Fibroblast of lung (primary cell): Measurements from ENCODE around the gene KMT2D. TPM values are rescaled to one million over a fixed set of nuclear protein-coding genes. Genes with fewer than 3 reads are reported as not detected.

ENCODE experiments used
- DNase-seq, 2 donors: peaks; one replicate each; pipeline versions ENCODE4 v3.0.0 to v3.0.0-alpha.2; 2010; ENCODE audit warnings: low read depth in 2 of 2
- H2AFZ ChIP-seq: 2 replicates; pipeline ENCODE4 v1.5.1; 2012; ENCODE audit warnings: low read length, control low read depth, inconsistent platforms
- H3K27ac ChIP-seq: 2 replicates; pipeline ENCODE4 v1.5.1; 2011; ENCODE audit warnings: low read length, control low read depth; ENCODE audit not compliant: insufficient read depth
- H3K27me3 ChIP-seq: 2 replicates; pipeline ENCODE4 v1.5.1; 2011; ENCODE audit warnings: mild to moderate bottlenecking, low read length; ENCODE audit not compliant: control insufficient read depth, insufficient read depth
- H3K36me3 ChIP-seq: 2 replicates; pipeline ENCODE4 v1.5.1; 2011; ENCODE audit warnings: low read length; ENCODE audit not compliant: control insufficient read depth, insufficient read depth
- H3K4me1 ChIP-seq: 2 replicates; pipeline ENCODE4 v1.5.1; 2011; ENCODE audit warnings: low read length; ENCODE audit not compliant: control insufficient read depth, insufficient read depth; ENCODE audit errors: extremely low read depth
- H3K4me2 ChIP-seq: 2 replicates; pipeline ENCODE4 v1.5.1; 2011; ENCODE audit warnings: low read length, control low read depth; ENCODE audit not compliant: insufficient read depth; ENCODE audit errors: extremely low read depth
- H3K4me3 ChIP-seq, 4 experiments: fragments of 200-600 bp in 1 of 4; sonication (generic) in 1 of 4; replicated peaks in 1 of 4; 2 replicates each; pipeline ENCODE4 v1.5.1; 2011 to 2016; ENCODE audit warnings: low read length in 4 of 4, low read depth in 3 of 4, mild to moderate bottlenecking in 3 of 4, control low read depth in 2 of 4, inconsistent platforms in 1 of 4, mixed read lengths in 1 of 4; ENCODE audit not compliant: insufficient read depth in 1 of 4; ENCODE audit errors: control extremely low read depth in 1 of 4
- H3K79me2 ChIP-seq: 2 replicates; pipeline ENCODE4 v1.5.1; 2012; ENCODE audit warnings: mild to moderate bottlenecking, low read length, inconsistent platforms; ENCODE audit not compliant: control insufficient read depth, insufficient read depth
- H3K9ac ChIP-seq: 2 replicates; pipeline ENCODE4 v1.5.1; 2011; ENCODE audit warnings: mild to moderate bottlenecking, low read length, control low read depth; ENCODE audit not compliant: insufficient read depth
- H3K9me3 ChIP-seq: 2 replicates; pipeline ENCODE4 v1.5.1; 2012; ENCODE audit warnings: low read depth, low read length; ENCODE audit not compliant: control insufficient read depth, insufficient read depth
- H4K20me1 ChIP-seq: 2 replicates; pipeline ENCODE4 v1.5.1; 2011; ENCODE audit warnings: low read length; ENCODE audit not compliant: control insufficient read depth, insufficient read depth; ENCODE audit errors: extremely low read depth
- EZH2 ChIP-seq: IDR thresholded peaks from 2 replicates; pipeline ENCODE4 v1.5.1; 2012; ENCODE audit warnings: low read length, control low read depth, mild to moderate bottlenecking; ENCODE audit errors: missing control alignments
- polyA plus RNA-seq, 2 donors: library from polyadenylated mRNA; depleted of rRNA in 1 of 2; stranded (reverse) in 1 of 2; unstranded in 1 of 2; fragments of >200 nt; gene quantifications; 2 replicates each; pipeline ENCODE4 v1.2.1, GENCODE V29; 2011 to 2012; ENCODE audit warnings: missing spikeins in 1 of 2
- total RNA-seq: library from RNA; depleted of rRNA; stranded (reverse); fragments of >200 nt; gene quantifications from 2 replicates; pipeline ENCODE4 v1.2.1, GENCODE V29; 2014
- TF ChIP-seq, protein P1 (sequence below), 2 donors: IDR thresholded peaks in 1 of 2; conservative IDR thresholded peaks in 1 of 2; 1 replicate in 1 of 2; 2 replicates in 1 of 2; pipeline ENCODE4 v1.5.1; 2011 to 2012; ENCODE audit warnings: low read length in 2 of 2, control low read depth in 1 of 2, inconsistent platforms in 1 of 2, low read depth in 1 of 2, mild to moderate bottlenecking in 1 of 2

KMT2D gene
- total and polyA plus RNA-seq, 2 donors (not counting 1 experiment from before 2014, with no cell fraction given): 7.3 to 33.0 TPM

- Histone ChIP-seq H3K36me3 (peaks cover 69% of the 10 kb centered on the region), H4K20me1 (no peaks in the 10 kb centered on the region), H3K9me3 (no peaks in the 10 kb centered on the region), H3K4me2 (no peak overlapping the region), H3K4me3 (no peak overlapping the region), H3K27me3 (no peaks in the 10 kb centered on the region), H2AFZ (no peak overlapping the region), H3K27ac (no peak overlapping the region), H3K4me1 (no peaks in the 10 kb centered on the region), H3K9ac (no peak overlapping the region), H3K79me2 (no peaks in the 10 kb centered on the region)
- TF ChIP-seq, protein P1, sequence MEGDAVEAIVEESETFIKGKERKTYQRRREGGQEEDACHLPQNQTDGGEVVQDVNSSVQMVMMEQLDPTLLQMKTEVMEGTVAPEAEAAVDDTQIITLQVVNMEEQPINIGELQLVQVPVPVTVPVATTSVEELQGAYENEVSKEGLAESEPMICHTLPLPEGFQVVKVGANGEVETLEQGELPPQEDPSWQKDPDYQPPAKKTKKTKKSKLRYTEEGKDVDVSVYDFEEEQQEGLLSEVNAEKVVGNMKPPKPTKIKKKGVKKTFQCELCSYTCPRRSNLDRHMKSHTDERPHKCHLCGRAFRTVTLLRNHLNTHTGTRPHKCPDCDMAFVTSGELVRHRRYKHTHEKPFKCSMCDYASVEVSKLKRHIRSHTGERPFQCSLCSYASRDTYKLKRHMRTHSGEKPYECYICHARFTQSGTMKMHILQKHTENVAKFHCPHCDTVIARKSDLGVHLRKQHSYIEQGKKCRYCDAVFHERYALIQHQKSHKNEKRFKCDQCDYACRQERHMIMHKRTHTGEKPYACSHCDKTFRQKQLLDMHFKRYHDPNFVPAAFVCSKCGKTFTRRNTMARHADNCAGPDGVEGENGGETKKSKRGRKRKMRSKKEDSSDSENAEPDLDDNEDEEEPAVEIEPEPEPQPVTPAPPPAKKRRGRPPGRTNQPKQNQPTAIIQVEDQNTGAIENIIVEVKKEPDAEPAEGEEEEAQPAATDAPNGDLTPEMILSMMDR (conservative IDR thresholded peaks at IDR 0.05 in 1 of 2, IDR thresholded peaks at IDR 0.05 in 1 of 2; ENCODE audit: low read depth in 1 of 2, low read length in 2 of 2): no peak
- no peak for TF ChIP-seq EZH2
- no peak for DNase-seq
Observed at GRCh38 chr12:49041881-49042484, 18.6 kb downstream of the KMT2D start.

- no peak for DNase-seq
- no peak overlapping the region for H3K27ac ChIP-seq
- H3K4me2 ChIP-seq: no peak overlapping the region
- H2AFZ ChIP-seq: no peak overlapping the region
- H3K4me1 ChIP-seq: no peaks in the 10 kb centered on the region
- peaks cover 65% of the 10 kb centered on the region for H3K36me3 ChIP-seq
- no peak overlapping the region for H3K9ac ChIP-seq
- H4K20me1 ChIP-seq: no peaks in the 10 kb centered on the region
- no peaks in the 10 kb centered on the region for H3K9me3 ChIP-seq
- no peaks in the 10 kb centered on the region for H3K79me2 ChIP-seq
- TF ChIP-seq EZH2: no peak
- TF ChIP-seq, protein P1 (conservative IDR thresholded peaks at IDR 0.05 in 1 of 2, IDR thresholded peaks at IDR 0.05 in 1 of 2; ENCODE audit: low read depth in 1 of 2, low read length in 2 of 2): no peak
- H3K4me3 ChIP-seq: no peak overlapping the region
- no peaks in the 10 kb centered on the region for H3K27me3 ChIP-seq
Observed at GRCh38 chr12:49041036-49041880, 19.3 kb downstream of the KMT2D start.

DNA sequence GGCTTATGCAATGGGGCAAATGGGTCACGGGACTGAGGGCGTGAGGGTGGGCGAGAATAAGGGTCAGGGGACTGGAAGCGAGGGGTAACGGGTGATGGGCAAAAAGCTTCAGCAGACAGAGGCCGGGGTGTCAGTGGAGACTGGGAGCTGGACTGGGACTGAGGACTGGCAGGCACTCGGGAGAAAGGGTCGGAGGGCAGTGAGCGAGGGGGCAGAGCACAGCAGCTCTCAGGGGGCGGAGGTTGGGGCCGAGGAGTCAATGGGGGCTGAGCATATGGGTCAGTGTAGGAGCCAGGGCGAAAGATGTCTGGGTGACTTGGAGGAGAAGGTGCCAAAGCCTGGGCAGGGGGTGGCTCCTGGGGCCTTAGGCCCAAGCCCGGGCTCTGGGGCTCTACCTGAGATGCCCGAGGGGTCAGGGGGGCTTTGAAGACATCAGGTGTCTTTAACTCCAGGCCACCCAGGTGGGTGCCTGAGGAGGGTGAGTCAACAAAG lies 20.2 kb downstream of the KMT2D start:
- Histone ChIP-seq H4K20me1 (no peaks in the 10 kb centered on the region), H3K4me1 (no peaks in the 10 kb centered on the region), H3K4me2 (no peak overlapping the region), H3K79me2 (no peaks in the 10 kb centered on the region), H3K4me3 (no peak overlapping the region), H3K27ac (no peak overlapping the region), H3K27me3 (no peaks in the 10 kb centered on the region), H3K9ac (no peak overlapping the region), H3K36me3 (peaks cover 61% of the 10 kb centered on the region), H2AFZ (no peak overlapping the region), H3K9me3 (no peaks in the 10 kb centered on the region)
- DNase-seq: no peak
- TF ChIP-seq, protein P1 (conservative IDR thresholded peaks at IDR 0.05 in 1 of 2, IDR thresholded peaks at IDR 0.05 in 1 of 2; ENCODE audit: low read depth in 1 of 2, low read length in 2 of 2): no peak
- no peak for TF ChIP-seq EZH2
